Stimulated activated CD4-positive, alpha-beta T cell treated with anti-CD3 and anti-CD28 coated beads, Interleukin-15, amount 100 ng/mL, for 24 hours (primary cell): ENCODE measurements around the gene CACUL1.
"Not testable (repeated sequence)": the region's sequence is repeated elsewhere in the genome, so short reads cannot be mapped to it uniquely, and the experiment has no call there.

Experiments
- DNase-seq: peaks from one replicate; pipeline ENCODE4 v3.0.0-alpha.2; 2020

Gene CACUL1

GRCh38 chr10:118768041-118768919 lies 13.5 kb upstream of the CACUL1 start:
- DNase-seq: no peak

- no peak for DNase-seq
These were observed 12.7 kb upstream of the CACUL1 start for GRCh38 chr10:118767297-118768040.

GRCh38 chr10:118764195-118764594 lies 9.4 kb upstream of the CACUL1 start:
- DNase-seq: no peak

GRCh38 chr10:118763202-118763988 lies 8.6 kb upstream of the CACUL1 start:
- DNase-seq: no peak

GRCh38 chr10:118760265-118760664 lies 5.5 kb upstream of the CACUL1 start:
- DNase-seq: no peak

- DNase-seq: no peak
These were observed 3.7 kb upstream of the CACUL1 start for GRCh38 chr10:118758449-118758848.

- DNase-seq: peak; percentile 46
These were observed 578 bp downstream of the CACUL1 start for GRCh38 chr10:118754229-118754555.

GRCh38 chr10:118753331-118754228 lies 1.2 kb downstream of the CACUL1 start:
- DNase-seq: peak; percentile 54

- DNase-seq: no peak
These were observed 2.4 kb downstream of the CACUL1 start for GRCh38 chr10:118752409-118752808.

GRCh38 chr10:118751265-118751664 lies 3.5 kb downstream of the CACUL1 start:
- no peak for DNase-seq

GRCh38 chr10:118748041-118748440 lies 6.7 kb downstream of the CACUL1 start:
- DNase-seq: no peak

GRCh38 chr10:118746246-118746645 lies 8.5 kb downstream of the CACUL1 start:
- DNase-seq: no peak

- DNase-seq: no peak
These were observed 9.7 kb downstream of the CACUL1 start for GRCh38 chr10:118745056-118745455.

- DNase-seq: not testable (repeated sequence)
These were observed 10.3 kb downstream of the CACUL1 start for GRCh38 chr10:118744346-118744918.

- no peak for DNase-seq
These were observed 12.0 kb downstream of the CACUL1 start for GRCh38 chr10:118742782-118743181.

- DNase-seq: no peak
These were observed 12.7 kb downstream of the CACUL1 start for GRCh38 chr10:118742032-118742431.

GRCh38 chr10:118738406-118738805 lies 16.4 kb downstream of the CACUL1 start:
- DNase-seq: no peak

GRCh38 chr10:118737603-118738302 lies 17.0 kb downstream of the CACUL1 start:
- DNase-seq: no peak

GRCh38 chr10:118735294-118735693 lies 19.5 kb downstream of the CACUL1 start:
- no peak for DNase-seq

GRCh38 chr10:118734475-118734874 lies 20.3 kb downstream of the CACUL1 start:
- no peak for DNase-seq
